HL-60 (cell line): ENCODE measurements around the gene NEUROD2.

Experiments
- DNase-seq, 2 experiments: peaks; one replicate each; pipeline ENCODE4 v3.0.0-alpha.2; 2010 to 2020; ENCODE audit warnings: low read depth in 1 of 2, low spot score in 1 of 2
- H3K27ac ChIP-seq: fragments of 250-450 bp; sonication (Bioruptor Pico); replicated peaks from 2 replicates; pipeline ENCODE4 v1.5.1; 2020; ENCODE audit warnings: mild to moderate bottlenecking, moderate library complexity
- H3K27me3 ChIP-seq: fragments of 250-450 bp; sonication (Bioruptor Pico); 2 replicates; pipeline ENCODE4 v1.5.1; 2021; ENCODE audit warnings: mild to moderate bottlenecking, moderate library complexity; ENCODE audit not compliant: insufficient read depth, poor library complexity, severe bottlenecking
- H3K4me3 ChIP-seq: replicated peaks from 2 replicates; pipeline ENCODE4 v1.5.1; 2011; ENCODE audit warnings: mild to moderate bottlenecking, control low read depth, low read length; ENCODE audit not compliant: insufficient read depth
- GABPA ChIP-seq: IDR thresholded peaks from 2 replicates; pipeline ENCODE4 v1.6.1; 2012; ENCODE audit warnings: low read depth
- POLR2AphosphoS5 ChIP-seq: IDR thresholded peaks from 2 replicates; pipeline ENCODE4 v1.6.1; 2012; ENCODE audit warnings: low read depth
- SPI1 ChIP-seq: IDR thresholded peaks from 2 replicates; pipeline ENCODE4 v1.6.1; 2012; ENCODE audit warnings: low read depth, mild to moderate bottlenecking, borderline replicate concordance
- TF ChIP-seq, protein P1 (sequence below): IDR thresholded peaks from 2 replicates; pipeline ENCODE4 v1.6.1; 2012; ENCODE audit warnings: low read depth; ENCODE audit not compliant: insufficient replicate concordance
- TF ChIP-seq, protein P2 (sequence below): IDR thresholded peaks from one replicate; pipeline ENCODE4 v1.5.1; 2011; ENCODE audit warnings: low read length, control low read depth, inconsistent platforms; ENCODE audit not compliant: insufficient read depth

NEUROD2 gene

DNA sequence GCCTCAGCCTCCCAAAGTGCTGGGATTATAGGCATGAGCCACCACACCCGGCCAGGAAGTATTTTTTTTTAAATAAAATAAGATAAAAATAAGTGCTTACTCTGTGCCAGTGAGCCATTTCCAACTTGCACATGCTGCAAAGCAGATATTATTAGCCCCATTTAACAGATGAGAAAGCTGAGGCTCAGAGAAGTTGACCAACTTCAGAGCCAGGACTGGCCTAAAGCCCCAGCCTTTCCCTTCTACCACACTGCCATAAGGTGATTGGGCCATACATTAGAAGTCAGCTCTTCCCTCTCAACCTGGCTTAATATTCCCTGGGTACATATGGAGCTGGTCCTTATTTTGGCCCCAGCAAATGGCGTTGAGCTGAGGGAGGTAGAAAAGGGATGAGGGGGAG, 25.1 kb downstream of the NEUROD2 start:
- H3K27ac ChIP-seq, result no peak overlapping the region
- TF ChIP-seq, protein P1, sequence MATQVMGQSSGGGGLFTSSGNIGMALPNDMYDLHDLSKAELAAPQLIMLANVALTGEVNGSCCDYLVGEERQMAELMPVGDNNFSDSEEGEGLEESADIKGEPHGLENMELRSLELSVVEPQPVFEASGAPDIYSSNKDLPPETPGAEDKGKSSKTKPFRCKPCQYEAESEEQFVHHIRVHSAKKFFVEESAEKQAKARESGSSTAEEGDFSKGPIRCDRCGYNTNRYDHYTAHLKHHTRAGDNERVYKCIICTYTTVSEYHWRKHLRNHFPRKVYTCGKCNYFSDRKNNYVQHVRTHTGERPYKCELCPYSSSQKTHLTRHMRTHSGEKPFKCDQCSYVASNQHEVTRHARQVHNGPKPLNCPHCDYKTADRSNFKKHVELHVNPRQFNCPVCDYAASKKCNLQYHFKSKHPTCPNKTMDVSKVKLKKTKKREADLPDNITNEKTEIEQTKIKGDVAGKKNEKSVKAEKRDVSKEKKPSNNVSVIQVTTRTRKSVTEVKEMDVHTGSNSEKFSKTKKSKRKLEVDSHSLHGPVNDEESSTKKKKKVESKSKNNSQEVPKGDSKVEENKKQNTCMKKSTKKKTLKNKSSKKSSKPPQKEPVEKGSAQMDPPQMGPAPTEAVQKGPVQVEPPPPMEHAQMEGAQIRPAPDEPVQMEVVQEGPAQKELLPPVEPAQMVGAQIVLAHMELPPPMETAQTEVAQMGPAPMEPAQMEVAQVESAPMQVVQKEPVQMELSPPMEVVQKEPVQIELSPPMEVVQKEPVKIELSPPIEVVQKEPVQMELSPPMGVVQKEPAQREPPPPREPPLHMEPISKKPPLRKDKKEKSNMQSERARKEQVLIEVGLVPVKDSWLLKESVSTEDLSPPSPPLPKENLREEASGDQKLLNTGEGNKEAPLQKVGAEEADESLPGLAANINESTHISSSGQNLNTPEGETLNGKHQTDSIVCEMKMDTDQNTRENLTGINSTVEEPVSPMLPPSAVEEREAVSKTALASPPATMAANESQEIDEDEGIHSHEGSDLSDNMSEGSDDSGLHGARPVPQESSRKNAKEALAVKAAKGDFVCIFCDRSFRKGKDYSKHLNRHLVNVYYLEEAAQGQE, result no peak
- TF ChIP-seq GABPA (no peak), SPI1 (no peak), POLR2AphosphoS5 (no peak)
- TF ChIP-seq, protein P2, sequence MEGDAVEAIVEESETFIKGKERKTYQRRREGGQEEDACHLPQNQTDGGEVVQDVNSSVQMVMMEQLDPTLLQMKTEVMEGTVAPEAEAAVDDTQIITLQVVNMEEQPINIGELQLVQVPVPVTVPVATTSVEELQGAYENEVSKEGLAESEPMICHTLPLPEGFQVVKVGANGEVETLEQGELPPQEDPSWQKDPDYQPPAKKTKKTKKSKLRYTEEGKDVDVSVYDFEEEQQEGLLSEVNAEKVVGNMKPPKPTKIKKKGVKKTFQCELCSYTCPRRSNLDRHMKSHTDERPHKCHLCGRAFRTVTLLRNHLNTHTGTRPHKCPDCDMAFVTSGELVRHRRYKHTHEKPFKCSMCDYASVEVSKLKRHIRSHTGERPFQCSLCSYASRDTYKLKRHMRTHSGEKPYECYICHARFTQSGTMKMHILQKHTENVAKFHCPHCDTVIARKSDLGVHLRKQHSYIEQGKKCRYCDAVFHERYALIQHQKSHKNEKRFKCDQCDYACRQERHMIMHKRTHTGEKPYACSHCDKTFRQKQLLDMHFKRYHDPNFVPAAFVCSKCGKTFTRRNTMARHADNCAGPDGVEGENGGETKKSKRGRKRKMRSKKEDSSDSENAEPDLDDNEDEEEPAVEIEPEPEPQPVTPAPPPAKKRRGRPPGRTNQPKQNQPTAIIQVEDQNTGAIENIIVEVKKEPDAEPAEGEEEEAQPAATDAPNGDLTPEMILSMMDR, result no peak

DNA sequence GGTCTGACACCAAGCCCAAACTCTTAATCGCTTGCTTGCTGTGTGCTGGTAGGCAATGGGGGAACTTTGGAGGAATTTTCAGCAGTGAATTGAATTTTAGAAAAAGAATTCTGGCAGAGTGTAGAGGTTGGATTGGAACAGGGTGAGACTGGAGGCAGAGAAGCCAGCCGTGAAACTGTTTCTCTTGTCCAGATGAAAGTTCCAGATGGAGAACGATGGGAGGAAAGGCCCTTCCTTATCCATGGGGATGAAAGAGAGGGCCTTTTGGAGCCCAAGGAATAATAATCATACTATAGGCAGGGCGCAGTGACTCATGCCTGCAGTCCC, 26.0 kb downstream of the NEUROD2 start:
- H3K4me3 ChIP-seq, result no peak overlapping the region
- TF ChIP-seq POLR2AphosphoS5 (no peak), SPI1 (no peak), GABPA (no peak)
- TF ChIP-seq, protein P2, result no peak
- TF ChIP-seq, protein P1, result no peak
- no peak for DNase-seq
- H3K27me3 ChIP-seq, result no peaks in the 10 kb centered on the region
- no peak overlapping the region for H3K27ac ChIP-seq

More for the DNA sequence above, 25.1 kb downstream of the NEUROD2 start:
- DNase-seq, result no peak
- Histone ChIP-seq H3K4me3 (no peak overlapping the region), H3K27me3 (no peaks in the 10 kb centered on the region)

DNA sequence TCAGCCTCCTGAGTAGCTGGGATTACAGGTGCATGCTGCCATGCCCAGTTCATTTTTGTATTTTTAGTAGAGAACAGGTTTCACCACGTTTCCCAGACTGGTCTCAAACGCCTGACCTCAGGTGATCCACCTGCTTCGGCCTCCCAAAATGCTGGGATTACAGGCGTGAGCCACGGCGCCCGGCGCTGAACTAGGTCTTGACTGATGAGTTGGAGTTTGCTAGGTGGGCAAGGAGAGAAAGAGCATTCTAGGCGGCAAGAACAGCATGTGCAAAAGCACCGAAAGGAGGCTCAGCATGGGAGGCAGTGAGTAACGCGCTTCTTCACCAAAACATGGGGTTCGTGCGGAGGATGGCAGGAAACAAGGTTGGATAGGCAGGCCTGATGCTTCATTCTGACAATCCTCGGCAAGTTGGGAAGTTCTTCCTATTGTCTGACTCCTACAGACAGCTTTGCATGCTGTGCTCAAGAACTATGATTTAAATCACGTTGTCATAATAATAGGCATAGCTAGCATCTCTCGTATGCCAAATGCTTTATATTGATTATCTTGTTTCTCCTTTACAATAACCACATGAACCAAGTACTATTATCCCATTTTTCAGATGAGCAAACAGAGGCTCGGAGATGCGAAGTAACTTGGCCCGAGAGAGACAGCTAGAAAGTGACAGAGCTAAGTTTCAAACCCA, 26.5 kb downstream of the NEUROD2 start:
- Histone ChIP-seq H3K27ac (no peak overlapping the region), H3K4me3 (no peak overlapping the region), H3K27me3 (no peaks in the 10 kb centered on the region)
- no peak for DNase-seq
- no peak for TF ChIP-seq POLR2AphosphoS5

DNA sequence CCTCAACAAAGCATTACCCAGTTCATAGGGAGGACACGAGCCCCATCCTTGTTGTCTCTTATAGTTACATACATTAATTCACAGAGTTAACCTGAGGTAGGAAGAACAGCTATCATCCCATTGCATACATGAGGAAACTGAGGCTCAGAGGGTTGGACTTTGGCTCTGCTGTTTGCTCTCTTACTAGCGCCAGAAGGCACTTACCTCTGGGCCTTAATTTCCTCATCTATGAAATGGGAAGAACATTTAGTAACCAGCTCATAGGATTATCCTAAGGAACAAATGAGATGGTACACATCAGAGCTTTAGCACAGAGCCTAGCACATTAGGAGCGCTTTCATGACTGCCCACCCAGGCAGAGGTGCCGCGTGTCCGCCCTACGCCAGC, 27.6 kb downstream of the NEUROD2 start:
- Histone ChIP-seq H3K27ac (no peak overlapping the region), H3K4me3 (no peak overlapping the region), H3K27me3 (no peaks in the 10 kb centered on the region)
- TF ChIP-seq, protein P2, result no peak
- TF ChIP-seq SPI1 (no peak), GABPA (no peak), POLR2AphosphoS5 (no peak)
- TF ChIP-seq, protein P1, result no peak
- DNase-seq, result no peak
